HL-60 (cell line): ENCODE data around the gene ANGPTL3.

ENCODE experiments used
- DNase-seq, 2 experiments: peaks; one replicate each; pipeline ENCODE4 v3.0.0-alpha.2; 2010 to 2020; ENCODE audit warnings: low read depth in 1 of 2, low spot score in 1 of 2
- H3K27ac ChIP-seq: fragments of 250-450 bp; sonication (Bioruptor Pico); replicated peaks from 2 replicates; pipeline ENCODE4 v1.5.1; 2020; ENCODE audit warnings: mild to moderate bottlenecking, moderate library complexity
- H3K27me3 ChIP-seq: fragments of 250-450 bp; sonication (Bioruptor Pico); 2 replicates; pipeline ENCODE4 v1.5.1; 2021; ENCODE audit warnings: mild to moderate bottlenecking, moderate library complexity; ENCODE audit not compliant: insufficient read depth, poor library complexity, severe bottlenecking
- H3K4me3 ChIP-seq: replicated peaks from 2 replicates; pipeline ENCODE4 v1.5.1; 2011; ENCODE audit warnings: mild to moderate bottlenecking, control low read depth, low read length; ENCODE audit not compliant: insufficient read depth
- CTCF ChIP-seq: IDR thresholded peaks from one replicate; pipeline ENCODE4 v1.5.1; 2011; ENCODE audit warnings: low read length, control low read depth, inconsistent platforms; ENCODE audit not compliant: insufficient read depth
- GABPA ChIP-seq: IDR thresholded peaks from 2 replicates; pipeline ENCODE4 v1.6.1; 2012; ENCODE audit warnings: low read depth
- POLR2AphosphoS5 ChIP-seq: IDR thresholded peaks from 2 replicates; pipeline ENCODE4 v1.6.1; 2012; ENCODE audit warnings: low read depth
- REST ChIP-seq: IDR thresholded peaks from 2 replicates; pipeline ENCODE4 v1.6.1; 2012; ENCODE audit warnings: low read depth; ENCODE audit not compliant: insufficient replicate concordance
- SPI1 ChIP-seq: IDR thresholded peaks from 2 replicates; pipeline ENCODE4 v1.6.1; 2012; ENCODE audit warnings: low read depth, mild to moderate bottlenecking, borderline replicate concordance

The ANGPTL3 gene

GRCh38 chr1:62628506-62628905 is 31.2 kb downstream of the ANGPTL3 start:
- TF ChIP-seq SPI1 (no peak), POLR2AphosphoS5 (no peak), GABPA (no peak), REST (no peak), CTCF (no peak)
- no peaks in the 10 kb centered on the region for H3K27me3 ChIP-seq
- DNase-seq = no peak
- no peak overlapping the region for H3K27ac ChIP-seq
- H3K4me3 ChIP-seq = no peak overlapping the region

GRCh38 chr1:62637392-62638105 is 40.2 kb downstream of the ANGPTL3 start:
- DNase-seq = no peak
- Histone ChIP-seq H3K27ac (no peak overlapping the region), H3K4me3 (no peak overlapping the region), H3K27me3 (no peaks in the 10 kb centered on the region)
- TF ChIP-seq POLR2AphosphoS5 = no peak
- no peak for TF ChIP-seq CTCF

GRCh38 chr1:62643283-62643682 is 46.0 kb downstream of the ANGPTL3 start:
- TF ChIP-seq GABPA (no peak), SPI1 (no peak), POLR2AphosphoS5 (no peak), CTCF (no peak), REST (no peak)

GRCh38 chr1:62652387-62652786 is 55.1 kb downstream of the ANGPTL3 start:
- Histone ChIP-seq H3K27ac (no peak overlapping the region), H3K27me3 (no peaks in the 10 kb centered on the region), H3K4me3 (no peak overlapping the region)
- TF ChIP-seq SPI1 (no peak), GABPA (no peak), REST (no peak), CTCF (no peak), POLR2AphosphoS5 (no peak)
- DNase-seq = no peak

More at GRCh38 chr1:62643283-62643682, 46.0 kb downstream of the ANGPTL3 start:
- no peaks in the 10 kb centered on the region for H3K27me3 ChIP-seq
- no peak for DNase-seq
- no peak overlapping the region for H3K4me3 ChIP-seq
- no peak overlapping the region for H3K27ac ChIP-seq
